Activated CD8-positive, alpha-beta memory T cell treated with anti-CD3 and anti-CD28 coated beads, Interleukin-2, amount 50 U/mL, for 48 hours (primary cell): ENCODE data around the gene WNT3A.

Experiments
- DNase-seq: peaks from one replicate; pipeline ENCODE4 v3.0.0-alpha.2; 2020

Gene WNT3A

DNA sequence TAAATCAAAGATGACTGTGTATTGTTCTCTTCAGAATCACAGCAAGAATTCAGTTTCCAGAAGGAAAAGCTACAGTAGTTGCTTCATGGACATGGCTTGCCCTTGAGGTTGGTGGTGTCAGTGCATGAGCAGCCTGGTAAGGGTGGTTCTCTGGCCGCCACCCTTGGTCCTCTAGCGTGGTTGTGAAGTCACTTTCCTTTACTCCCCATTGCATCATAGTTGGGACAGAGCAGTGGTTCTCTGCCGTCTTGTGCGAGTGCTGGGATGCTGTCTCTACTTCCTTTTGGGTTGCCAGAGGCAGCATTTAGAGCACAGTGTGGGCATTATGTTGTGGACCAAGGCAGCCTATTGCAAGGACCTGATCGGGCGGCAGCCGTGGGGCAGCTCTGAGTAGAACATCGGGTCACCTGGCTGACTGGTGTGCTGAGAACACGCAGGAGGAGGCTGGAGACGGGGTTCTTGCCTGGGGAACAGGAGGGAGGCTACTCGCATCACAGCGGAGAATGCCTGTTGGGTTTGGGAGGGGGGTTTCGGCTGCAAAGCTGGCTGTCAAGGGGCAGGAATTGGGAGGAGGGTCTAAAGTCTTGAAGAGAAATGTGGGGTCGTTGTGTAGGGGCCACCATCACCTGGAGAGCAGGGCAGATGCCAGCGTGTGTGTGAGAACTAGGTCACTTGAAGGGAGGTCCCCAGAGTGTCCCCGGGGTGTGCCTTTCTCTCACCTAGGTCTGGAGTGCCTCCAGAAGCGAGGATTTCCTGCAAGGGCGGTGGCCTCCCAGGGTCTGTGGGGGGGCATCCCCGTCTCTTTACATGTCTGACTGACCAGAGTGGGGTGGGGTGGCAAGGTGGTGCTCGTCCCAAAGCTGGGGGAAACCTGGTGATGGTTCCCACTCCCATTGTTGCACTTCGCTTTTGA is 82.0 kb downstream of the WNT3A start:
- no peak for DNase-seq

DNA sequence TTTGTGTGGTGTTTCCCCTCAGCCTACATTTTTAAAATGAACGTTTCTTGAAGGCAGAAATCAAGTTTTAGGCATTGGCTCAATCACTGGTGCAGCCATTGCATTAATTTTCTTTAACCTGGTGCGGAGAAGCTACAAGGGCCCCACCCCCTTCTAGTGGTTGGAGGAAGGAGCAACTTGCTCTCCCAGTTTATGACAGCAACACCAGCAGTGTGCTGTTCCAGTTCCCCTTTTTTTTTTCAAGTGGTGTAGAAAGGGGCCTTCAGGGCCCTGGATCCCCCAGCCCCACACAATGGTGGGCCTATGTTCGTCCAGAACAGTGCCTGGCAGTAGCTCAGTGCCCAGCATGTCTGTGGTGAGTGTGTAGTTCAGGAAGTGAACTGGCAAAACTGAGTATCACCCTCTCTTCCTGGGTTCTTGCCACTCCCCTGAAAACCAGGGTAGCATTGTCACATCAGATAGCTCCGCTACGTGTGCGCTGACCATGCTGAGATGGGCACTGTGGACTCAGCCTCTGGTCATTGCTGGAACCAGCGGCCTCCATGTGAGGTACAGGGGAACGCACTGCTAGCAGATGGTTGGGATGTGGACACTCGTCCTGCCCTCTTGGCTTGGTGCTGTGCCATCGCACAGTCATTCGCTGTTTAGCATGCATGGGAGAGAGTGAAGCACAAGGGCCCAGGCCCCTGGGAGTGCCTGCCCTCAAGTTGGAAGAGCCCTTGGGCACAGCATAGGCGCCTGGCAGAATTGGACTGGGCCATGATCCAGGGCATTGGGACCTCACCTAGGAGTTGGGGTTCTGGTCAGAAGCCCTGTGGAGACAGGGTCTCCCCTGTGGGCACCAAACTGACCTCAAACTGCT is 83.0 kb downstream of the WNT3A start:
- no peak for DNase-seq

DNA sequence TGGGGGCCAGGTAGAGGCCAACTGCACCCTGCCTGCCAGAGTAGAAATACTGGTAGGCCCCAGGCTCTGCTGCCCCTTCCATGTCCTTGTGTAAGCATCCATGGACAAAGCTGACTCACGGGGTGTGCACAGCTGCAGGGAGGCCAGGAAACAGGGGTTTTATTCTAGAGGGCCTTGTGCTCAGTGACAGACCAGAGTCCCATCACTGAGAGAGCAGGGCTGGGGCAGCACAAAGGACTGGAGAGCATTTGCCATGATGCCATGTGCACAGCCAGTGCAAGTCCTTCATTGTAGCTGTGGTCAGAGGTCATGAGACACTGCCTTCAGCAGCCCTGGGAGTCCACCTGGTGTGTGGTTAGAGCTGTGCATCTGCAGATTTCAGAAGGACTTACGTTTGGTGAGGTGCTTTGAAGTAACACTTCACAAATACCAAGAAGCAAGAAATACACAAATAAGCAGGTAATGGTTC is 83.8 kb downstream of the WNT3A start:
- DNase-seq: no peak

DNA sequence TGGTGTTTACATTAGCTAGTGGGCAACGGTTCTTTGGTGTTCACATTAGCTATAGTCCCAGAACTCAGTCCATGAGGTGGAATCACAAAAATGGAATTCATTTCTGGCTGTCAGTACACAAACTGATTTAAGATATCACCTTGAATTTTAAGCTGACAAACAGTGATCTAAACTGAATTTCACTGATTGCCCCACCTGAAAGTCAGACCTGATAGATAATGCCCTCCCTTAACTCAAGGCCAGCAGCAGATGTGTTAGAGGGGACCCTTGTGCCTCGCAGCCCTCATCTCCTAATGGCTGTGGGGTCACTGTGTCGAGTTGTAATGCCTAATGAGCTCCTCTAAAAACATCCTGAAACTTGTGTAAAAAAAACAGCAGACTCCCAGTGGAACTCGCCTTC is 84.3 kb downstream of the WNT3A start:
- no peak for DNase-seq

DNA sequence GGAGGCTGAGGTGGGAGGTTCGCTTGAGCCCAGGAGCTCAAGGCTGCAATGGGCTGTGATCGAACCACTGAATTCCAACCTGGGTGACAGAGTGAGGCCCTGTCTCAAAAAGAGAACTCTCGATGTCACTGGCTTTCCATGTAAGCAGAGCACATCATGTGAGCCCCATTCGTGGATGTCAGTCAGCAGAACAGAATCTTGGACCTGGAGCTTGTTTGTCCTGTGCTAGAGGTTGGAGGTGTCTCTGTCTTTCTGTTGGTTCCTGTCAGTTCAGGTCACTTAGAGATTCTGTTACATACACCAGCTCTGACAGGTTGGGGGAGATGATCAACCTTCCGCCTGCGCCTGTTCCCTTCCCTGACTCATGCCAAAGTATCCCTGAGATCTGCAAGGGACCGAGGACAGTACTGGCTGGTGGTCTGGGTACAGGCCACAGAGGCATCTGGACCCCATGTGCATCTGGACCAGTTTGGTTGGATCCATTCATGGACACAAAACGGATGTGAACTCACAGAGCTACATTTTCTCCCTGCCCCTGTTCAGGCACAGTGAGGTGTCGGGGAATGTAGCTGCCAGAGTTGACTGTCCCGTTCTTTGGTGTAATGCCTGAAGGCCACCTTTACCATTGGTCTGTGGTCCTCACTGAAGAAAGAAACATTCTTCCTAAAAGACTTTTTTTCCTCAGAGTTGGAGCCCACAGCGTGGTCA is 85.7 kb downstream of the WNT3A start:
- peak; percentile 47 for DNase-seq

DNA sequence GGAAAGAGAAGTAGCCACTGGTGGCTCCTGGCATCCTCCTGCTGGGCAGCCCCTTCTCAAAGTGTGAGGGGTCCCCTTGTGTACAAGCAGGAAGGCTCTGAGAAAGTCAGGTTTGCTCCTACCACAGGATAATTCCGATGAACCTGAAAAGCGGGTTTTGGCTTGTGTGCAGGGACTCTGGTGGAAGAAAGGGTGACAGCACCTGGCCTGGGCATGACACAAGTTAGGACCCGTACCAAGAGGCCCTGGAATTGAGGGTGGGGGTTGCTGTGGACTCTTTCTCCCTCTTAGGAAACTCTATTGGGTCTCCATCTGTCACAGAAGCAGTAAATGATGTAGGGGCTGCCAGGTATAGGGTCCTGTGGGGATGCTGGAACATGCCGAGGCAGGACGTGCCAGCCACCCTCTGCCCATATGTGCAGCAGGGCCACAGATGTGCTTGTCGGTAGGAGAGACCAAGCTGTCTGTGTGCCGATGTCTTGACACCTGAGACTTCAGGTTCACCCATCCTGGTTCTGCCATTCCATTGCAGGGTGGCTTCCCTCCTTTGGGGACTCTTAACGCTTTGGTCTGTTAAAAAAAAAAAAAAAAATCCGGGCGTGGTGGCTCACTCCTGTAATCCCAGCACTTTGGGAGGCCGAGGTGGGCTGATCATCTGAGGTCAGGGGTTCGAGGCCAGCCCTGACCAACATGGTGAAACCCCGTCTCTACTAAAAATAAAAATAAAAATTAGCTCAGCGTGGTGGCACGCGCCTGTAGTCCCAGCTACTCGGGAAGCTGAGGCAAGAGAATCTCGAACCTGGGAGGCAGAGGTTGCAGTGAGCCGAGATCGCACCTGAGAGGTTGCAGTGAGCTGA is 86.5 kb downstream of the WNT3A start:
- DNase-seq: peak; percentile 45

DNA sequence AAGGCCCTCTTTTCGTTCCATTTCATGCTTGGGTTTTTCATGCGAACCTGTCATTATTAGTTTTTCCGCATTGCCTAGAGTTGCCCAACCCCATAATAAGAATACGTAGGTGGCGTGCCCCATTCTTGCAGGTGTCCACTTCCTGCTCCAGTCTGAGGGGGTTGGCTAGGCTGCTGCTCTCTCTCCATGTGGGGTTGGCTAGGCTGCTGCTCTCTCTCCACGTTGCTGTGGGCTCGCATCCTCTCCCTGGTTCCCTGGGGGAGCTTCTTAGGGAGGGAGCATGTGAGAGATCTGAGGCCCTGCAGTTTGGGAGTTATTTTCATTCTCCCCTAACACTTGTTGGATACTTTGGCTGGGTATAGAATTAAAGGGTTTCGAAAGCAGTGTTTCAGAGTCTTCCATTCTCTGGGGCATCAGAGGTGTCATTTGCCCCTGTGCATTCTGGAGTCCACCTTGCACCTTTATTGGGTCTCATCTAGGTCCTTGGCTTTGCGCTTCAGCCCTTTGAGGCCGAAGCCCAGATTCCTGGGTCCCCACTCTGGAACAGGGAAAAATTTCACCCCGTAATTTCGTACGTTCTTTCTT is 87.7 kb downstream of the WNT3A start:
- DNase-seq: no peak

DNA sequence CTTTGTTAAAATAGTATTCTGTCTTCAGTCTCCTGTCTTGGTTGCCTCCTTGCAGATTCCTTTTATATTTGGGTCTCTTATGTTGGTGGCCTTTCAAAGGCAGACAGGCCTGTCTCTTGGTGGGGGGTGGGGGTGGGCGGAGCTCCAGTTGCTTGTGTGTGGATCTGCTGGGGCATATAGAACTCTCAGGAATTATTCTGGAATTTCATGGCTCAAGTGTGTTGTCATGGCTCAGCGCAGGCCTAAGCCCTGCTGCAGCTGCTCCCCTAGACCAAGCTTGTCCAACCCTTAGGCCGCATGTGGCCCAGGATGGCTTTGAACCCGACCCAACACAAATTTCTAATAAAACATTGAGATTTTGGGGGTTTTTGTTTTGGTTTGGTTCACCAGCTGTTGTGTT is 88.4 kb downstream of the WNT3A start:
- DNase-seq: no peak

DNA sequence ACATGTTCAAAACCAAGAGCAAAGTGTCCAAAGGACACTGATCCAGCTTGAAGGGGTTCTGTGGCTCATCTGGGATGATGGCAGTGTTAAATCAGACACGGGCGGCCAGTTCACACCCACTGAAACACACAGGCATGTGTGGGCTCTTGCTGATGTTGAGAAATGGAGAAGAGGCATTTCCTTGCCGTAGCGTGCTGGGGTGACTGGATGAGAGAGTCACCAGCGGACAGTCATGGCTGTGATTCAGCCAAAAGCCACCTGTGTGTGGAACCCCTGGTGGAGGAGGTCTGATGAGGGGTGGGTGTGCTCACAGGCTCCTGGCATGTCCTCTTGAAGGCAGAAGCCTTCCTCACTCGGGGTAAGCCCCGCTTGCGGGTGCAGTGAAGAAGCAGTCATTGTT is 89.1 kb downstream of the WNT3A start:
- peak; percentile 46 for DNase-seq

DNA sequence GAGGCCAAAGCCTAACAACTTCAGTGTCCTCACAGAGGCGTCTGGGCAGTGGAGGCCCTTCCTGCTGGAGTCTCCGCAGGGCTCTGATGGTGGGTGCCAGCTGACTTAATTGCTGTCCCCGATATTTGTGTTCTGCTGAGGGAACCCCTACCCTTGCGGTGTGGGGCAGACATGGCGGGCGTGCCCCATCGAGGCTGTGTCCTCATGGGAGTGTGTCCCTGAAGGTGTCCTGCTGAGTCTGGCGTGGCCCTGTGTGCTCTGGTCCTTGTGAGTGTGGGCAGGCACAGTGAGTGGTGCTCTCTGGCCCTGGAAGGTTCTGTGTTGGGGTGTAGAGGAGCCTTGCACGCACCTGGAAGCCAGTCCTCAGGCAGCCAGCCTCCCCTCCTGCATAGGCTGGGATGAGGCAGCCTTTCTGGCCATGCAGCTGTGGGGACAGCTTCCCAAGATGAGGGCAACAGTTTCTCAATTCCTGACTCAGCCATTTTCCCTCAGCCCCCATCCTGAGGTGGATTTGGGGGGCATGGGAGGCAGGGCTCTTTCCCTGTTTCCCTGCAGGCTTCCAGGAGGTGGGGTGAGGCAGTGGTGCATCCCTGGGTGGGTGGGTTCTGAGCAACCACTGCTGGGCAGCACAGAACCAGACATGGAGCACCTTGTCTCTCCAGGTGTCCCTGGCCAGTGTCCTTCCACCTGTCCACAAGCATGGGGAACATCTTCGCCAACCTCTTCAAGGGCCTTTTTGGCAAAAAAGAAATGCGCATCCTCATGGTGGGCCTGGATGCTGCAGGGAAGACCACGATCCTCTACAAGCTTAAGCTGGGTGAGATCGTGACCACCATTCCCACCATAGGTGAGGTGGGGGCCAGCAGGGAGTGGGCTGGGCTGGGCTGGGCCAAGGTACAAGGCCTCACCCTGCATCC is 89.9 kb downstream of the WNT3A start:
- DNase-seq: peak; percentile 47

DNA sequence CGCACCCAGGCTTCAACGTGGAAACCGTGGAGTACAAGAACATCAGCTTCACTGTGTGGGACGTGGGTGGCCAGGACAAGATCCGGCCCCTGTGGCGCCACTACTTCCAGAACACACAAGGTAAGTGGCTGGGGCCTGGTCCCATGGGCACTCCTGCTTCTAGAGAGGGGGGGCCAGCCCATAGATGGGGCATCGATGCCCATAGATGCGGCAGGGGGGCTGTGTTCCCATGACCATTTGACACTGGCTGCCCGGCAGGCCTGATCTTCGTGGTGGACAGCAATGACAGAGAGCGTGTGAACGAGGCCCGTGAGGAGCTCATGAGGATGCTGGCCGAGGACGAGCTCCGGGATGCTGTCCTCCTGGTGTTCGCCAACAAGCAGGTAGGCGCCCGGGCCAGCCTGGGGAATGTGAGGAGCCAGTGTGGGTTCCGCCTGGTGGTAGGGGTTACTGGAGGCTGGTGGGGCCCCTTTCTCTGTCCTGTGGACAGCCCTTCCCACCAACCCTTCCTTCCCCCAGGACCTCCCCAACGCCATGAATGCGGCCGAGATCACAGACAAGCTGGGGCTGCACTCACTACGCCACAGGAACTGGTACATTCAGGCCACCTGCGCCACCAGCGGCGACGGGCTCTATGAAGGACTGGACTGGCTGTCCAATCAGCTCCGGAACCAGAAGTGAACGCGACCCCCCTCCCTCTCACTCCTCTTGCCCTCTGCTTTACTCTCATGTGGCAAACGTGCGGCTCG is 90.7 kb downstream of the WNT3A start:
- DNase-seq: peak; percentile 49

DNA sequence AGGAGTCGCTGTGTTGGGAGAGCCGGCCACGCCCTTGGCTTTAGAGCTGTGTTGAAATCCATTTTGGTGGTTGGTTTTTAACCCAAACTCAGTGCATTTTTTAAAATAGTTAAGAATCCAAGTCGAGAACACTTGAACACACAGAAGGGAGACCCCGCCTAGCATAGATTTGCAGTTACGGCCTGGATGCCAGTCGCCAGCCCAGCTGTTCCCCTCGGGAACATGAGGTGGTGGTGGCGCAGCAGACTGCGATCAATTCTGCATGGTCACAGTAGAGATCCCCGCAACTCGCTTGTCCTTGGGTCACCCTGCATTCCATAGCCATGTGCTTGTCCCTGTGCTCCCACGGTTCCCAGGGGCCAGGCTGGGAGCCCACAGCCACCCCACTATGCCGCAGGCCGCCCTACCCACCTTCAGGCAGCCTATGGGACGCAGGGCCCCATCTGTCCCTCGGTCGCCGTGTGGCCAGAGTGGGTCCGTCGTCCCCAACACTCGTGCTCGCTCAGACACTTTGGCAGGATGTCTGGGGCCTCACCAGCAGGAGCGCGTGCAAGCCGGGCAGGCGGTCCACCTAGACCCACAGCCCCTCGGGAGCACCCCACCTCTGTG is 91.6 kb downstream of the WNT3A start:
- DNase-seq: peak; percentile 46

DNA sequence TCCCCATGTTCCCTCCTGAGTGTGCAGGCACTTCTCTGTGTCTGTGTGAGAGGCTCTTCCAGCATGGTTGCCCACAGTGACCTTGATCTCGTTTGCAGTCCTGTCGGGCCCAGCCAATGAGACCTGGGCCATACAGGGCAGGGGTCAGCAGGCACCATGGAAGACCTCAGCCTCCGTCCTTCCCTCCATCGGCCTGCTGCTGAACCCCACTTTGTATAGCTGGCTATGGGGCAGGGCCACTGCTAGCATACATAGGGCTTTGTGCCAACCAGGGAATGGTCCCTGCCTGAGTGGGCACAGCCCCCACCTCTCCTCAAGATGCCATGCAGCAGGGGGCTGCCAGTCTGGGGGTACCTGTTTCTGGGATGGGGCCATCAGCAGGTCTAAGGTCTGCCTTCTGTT is 92.5 kb downstream of the WNT3A start:
- DNase-seq: no peak

DNA sequence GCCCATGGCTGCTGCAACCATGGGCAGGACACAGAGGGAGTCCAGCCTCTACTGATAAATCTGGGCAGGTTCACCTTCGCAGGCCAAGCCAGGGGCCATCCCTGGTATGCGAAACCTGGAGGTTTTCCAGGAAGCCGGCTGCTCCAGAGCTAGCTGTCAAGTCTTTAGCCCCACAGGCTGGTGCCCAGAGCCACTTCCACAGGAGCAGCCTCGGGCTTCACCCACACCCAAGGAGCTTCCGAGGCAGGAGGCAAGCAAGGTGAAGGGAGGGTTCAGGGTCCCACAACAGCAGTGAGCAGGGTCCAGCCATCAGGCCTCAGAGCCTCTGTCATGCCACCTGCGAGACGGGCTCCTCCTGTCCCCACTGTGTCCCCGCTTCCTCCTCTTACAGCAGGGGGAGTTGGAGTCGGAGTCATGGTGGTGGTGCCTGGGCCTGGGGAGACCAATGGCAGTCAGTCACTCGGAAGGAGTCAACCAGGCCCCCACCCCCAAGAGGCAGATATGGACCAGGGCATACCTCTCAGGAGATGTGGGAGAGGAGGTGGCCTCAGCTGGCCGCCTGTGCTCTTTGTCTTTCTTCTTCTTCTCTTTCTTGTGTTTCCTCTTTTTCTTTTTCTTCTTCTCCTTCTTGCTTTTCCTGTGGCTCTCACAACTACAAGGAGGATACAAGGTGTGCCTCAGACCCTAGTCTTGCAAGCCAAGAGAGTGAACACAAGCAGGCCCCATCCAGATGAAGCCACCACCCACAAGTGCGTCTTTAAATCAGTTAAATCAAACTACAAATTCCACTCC is 94.2 kb downstream of the WNT3A start:
- no peak for DNase-seq

DNA sequence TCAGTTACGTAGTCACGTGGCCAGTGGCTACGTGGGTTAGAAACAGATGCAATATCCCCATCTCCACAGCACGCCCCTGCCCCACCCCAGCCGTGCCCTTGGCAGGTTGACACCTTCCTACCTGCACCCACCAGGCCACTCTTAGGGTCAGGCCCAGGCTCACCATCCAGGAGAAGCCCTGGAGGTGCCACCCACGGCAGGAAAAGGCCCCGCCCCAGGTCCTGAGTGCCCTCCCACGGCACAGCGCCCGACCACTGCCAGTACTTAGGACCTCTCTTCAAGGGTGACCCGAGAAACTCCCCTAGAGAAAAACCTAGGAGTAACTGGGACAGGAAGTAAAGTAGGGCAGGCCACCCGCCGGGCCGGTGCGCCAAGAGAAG is 94.8 kb downstream of the WNT3A start:
- no peak for DNase-seq

DNA sequence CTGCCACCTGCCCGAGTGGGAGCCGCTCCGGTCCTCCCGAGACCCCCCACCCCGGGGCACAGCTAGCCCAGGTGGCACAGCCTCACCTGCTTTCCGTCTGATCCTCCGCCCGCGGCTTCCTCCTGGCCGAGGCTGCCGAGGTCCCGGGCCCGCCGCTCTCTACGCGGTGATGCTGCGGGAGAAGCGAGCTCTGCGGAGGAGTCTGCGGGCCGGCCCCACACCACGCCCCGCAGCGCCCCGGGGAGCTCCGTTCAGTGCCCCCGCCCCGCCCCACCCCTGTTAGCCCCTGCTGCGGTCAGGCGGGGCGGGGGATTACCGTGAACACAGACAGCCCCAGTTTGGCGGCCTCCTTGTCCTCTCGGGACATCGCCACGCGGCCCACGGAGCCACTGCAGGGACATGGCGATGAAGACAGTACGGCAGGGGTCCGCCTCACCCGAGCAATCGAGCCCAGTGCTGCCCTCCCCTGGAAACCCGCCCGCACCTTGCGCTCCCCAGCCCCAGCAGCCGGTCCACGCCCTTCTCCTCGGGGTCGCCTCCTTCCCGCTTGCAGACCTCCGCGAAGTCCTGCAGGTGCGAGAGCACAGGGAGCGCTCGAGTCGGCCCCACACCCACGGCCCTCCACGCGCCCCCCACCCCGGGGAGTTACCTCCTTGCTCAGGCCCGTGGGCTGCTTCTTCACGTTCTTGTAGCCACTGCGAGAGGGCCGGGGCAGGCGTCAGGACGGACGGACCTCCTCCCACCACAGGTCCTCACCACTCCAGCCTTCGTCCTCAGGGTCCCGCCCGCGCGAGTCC is 95.4 kb downstream of the WNT3A start:
- DNase-seq: peak; percentile 81

DNA sequence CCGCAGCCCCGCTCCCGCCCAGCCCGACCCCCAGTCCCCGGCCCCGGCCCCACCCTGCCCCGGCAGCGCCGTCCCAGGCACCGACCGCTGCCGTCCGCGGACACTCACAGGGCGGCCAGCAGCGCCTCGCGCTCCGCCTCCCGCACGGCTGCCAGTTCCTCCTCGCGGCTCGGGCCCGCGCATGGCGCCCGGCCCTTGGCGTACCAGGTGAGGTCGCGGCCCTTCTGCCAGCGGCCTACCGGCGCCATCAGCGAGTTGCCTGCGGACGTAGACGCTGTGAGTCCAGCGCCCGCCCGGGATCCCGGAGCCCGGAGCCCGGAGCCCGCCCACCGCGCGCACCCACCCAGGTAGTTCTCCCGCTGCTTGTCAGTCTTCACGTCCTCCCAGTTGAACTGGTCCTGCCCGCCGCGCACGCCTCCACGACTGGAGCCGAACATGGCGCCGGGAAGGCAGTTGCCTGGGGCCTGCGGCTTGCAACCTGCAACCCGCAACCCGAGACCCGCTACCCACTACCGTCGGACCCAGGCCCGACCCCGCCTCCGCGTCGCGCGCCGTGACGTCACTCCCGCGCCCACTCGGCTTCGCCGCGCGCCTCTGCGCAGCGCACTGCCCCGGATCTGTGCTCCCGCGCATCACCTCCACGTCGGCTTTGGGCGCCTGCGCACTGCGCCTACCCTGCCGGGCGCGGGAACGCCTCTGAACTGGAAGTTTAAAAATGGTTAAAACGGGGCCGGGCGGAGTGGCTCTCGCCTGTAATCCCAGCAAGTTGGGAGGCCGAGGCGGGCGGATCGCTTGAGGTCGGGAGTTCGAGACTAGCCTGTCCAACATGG is 96.2 kb downstream of the WNT3A start, which contains the start of gene C1orf35:
C1orf35 (minus strand) TSS at position 535 of the 830 bp plus-strand sequence; CDS start at position 437, 98 bp downstream.
- peak; percentile 99 for DNase-seq
